Measurements from ENCODE around the gene GPR33. TPM values are rescaled to one million over a fixed set of nuclear protein-coding genes. Genes with fewer than 3 reads are reported as not detected.

The GPR33 gene
- total RNA-seq, 1 experiment from 2014 or later = not detected

DNA sequence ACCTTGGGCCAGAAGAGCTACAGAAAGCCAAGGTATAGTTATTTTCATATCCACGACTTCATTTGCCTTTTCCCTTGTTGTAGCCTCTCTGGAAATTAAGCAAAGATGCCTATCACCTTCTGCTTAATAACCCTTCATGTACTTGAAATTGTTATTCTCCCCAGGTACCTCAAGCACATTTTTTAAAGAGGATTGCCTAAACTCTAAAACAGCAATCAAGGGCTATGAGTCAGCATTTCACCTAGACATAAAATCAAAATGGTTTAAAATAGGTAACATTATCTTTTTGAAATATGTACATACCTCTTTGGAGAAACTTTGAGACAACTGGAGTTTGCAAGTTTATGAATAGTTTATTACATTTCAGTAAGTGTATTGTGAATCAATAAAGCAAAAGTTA, 42.1 kb downstream of the GPR33 start:
- POLR2A ChIA-PET = no interaction called here

DNA sequence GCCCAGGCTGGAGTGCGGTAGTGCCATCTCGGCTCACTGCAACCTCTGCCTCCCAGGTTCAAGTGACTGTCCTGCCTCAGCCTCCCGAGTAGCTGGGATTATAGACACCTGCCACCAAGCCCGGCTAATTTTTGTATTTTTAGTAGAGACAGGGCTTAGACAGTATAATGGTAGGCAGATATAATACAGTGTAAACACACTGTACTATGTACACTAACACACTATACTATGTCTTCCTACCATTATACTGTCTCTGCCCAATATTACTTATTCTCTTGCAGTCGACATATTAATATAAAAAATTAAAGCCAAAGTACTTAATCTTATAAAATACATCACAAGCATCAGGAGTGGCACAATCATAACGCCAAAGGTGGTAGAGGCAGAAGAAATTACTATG, 45.6 kb downstream of the GPR33 start:
- BruUV-seq (replicated peaks) = no TSS peak
- peaks cover 22% of the 10 kb centered on the region for H3K4me1 ChIP-seq
- Mint-ChIP-seq H3K4me1 (ENCODE audit: low read depth, unreplicated experiment) (no peaks in the 10 kb centered on the region), H3K27ac (ENCODE audit: unreplicated experiment) (peak overlapping the region; percentile 12), H3K36me3 (ENCODE audit: insufficient read depth, unreplicated experiment) (no peaks in the 10 kb centered on the region), H3K27me3 (ENCODE audit: insufficient read depth, unreplicated experiment) (no peaks in the 10 kb centered on the region), H3K9me3 (ENCODE audit: unreplicated experiment) (no peaks in the 10 kb centered on the region), H3K4me3 (ENCODE audit: unreplicated experiment) (no peak overlapping the region)
- no peaks in the 10 kb centered on the region for H3K36me3 ChIP-seq (ENCODE audit: control insufficient read depth, insufficient read depth, low read length)
- TF ChIP-seq, protein P1, sequence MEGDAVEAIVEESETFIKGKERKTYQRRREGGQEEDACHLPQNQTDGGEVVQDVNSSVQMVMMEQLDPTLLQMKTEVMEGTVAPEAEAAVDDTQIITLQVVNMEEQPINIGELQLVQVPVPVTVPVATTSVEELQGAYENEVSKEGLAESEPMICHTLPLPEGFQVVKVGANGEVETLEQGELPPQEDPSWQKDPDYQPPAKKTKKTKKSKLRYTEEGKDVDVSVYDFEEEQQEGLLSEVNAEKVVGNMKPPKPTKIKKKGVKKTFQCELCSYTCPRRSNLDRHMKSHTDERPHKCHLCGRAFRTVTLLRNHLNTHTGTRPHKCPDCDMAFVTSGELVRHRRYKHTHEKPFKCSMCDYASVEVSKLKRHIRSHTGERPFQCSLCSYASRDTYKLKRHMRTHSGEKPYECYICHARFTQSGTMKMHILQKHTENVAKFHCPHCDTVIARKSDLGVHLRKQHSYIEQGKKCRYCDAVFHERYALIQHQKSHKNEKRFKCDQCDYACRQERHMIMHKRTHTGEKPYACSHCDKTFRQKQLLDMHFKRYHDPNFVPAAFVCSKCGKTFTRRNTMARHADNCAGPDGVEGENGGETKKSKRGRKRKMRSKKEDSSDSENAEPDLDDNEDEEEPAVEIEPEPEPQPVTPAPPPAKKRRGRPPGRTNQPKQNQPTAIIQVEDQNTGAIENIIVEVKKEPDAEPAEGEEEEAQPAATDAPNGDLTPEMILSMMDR (IDR thresholded peaks at IDR 0.05; ENCODE audit: insufficient read depth in 1 of 2, low read depth in 1 of 2, low read length in 1 of 2, severe bottlenecking in 1 of 2, unreplicated experiment in 1 of 2) = no peak
- ChIA-PET CTCF (interaction anchor here (1.6 kb wide), 1 partner anchor 22 kb away, joined by 11 read pairs; the partner anchor contains the start of gene HEATR5A), POLR2A (interaction anchor here (1.2 kb wide), 1 partner anchor 22 kb away, joined by 13 read pairs; the partner anchor contains the start of gene HEATR5A)
- DNase-seq = no peak
- no peak overlapping the region for H3K4me3 ChIP-seq (ENCODE audit: low read depth, low read length)
- H3K27me3 ChIP-seq (replicated peaks; ENCODE audit: control insufficient read depth, insufficient read depth, low read length) = no peaks in the 10 kb centered on the region
- intact Hi-C loops (cut with micrococcal nuclease; ENCODE audit: unreplicated experiment) = no loop called here
- H3K9me3 ChIP-seq = peaks cover 3% of the 10 kb centered on the region; the same call in 1 of the 2 replicates

More for the DNA sequence above, 42.1 kb downstream of the GPR33 start:
- intact Hi-C loops (cut with micrococcal nuclease; ENCODE audit: unreplicated experiment) = no loop called here
- Histone ChIP-seq H3K4me1 (peaks cover 22% of the 10 kb centered on the region), H3K27me3 (replicated peaks; ENCODE audit: control insufficient read depth, insufficient read depth, low read length) (no peaks in the 10 kb centered on the region), H3K36me3 (ENCODE audit: control insufficient read depth, insufficient read depth, low read length) (no peaks in the 10 kb centered on the region), H3K9me3 (no peaks in the 10 kb centered on the region), H3K4me3 (ENCODE audit: low read depth, low read length) (no peak overlapping the region)
- Mint-ChIP-seq H3K4me3 (ENCODE audit: unreplicated experiment) (no peak overlapping the region), H3K36me3 (ENCODE audit: insufficient read depth, unreplicated experiment) (no peaks in the 10 kb centered on the region), H3K9me3 (ENCODE audit: unreplicated experiment) (no peaks in the 10 kb centered on the region), H3K27me3 (ENCODE audit: insufficient read depth, unreplicated experiment) (no peaks in the 10 kb centered on the region), H3K4me1 (ENCODE audit: low read depth, unreplicated experiment) (no peaks in the 10 kb centered on the region), H3K27ac (ENCODE audit: unreplicated experiment) (no peak overlapping the region)
- no TSS peak for BruUV-seq (replicated peaks)
- TF ChIP-seq, protein P1 (IDR thresholded peaks at IDR 0.05; ENCODE audit: insufficient read depth in 1 of 2, low read depth in 1 of 2, low read length in 1 of 2, severe bottlenecking in 1 of 2, unreplicated experiment in 1 of 2) = no peak
- CTCF ChIA-PET = no interaction called here
- no peak for DNase-seq

DNA sequence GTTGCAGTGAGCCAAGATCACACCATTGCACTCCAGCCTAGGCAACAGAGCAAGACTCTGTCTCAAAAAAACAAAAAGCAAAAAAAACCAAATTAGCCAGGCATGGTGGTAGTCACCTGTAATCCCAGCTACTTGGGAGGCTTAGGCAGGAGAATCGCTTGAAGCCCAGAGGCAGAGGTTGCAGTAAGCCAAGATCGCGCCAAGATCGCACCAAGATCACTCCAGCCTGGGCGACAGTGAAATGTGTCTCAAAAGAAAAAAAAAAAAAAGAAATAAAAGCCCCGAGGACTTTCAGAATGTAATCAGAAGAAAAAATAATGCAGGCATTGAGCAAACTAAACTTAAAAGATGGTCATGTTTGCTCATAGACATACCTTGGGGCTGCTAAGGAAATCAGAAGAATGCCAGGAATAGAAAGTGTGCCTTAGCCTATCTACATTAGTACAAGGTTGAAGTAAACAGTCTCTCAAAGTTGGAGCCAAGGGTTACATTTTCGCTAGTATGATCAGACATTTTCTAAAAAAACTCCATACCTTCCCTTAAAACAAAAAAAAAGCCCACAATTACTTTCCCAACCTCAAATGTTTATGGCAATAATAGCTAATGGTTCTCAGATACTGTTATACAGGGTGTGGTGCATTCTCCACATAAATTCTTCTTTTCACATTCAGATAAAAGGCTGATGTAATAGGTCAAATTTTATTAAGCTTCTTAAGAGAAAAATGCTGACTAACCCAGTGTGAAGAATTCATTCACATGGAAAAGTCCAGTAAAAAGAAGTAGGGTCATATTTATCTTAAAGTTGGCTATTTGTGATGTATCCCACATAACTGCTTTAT, 46.3 kb downstream of the GPR33 start:
- peak overlapping the region; percentile 85 for H3K27ac Mint-ChIP-seq (ENCODE audit: unreplicated experiment)
- peak in 1 of 2 experiments; percentile 41 for DNase-seq
- CTCF ChIA-PET = interaction anchor here (1.6 kb wide), 1 partner anchor 21 kb away, joined by 11 read pairs; the partner anchor contains the start of gene HEATR5A
- Histone ChIP-seq H3K4me3 (ENCODE audit: low read depth, low read length) (no peak overlapping the region), H3K36me3 (ENCODE audit: control insufficient read depth, insufficient read depth, low read length) (no peaks in the 10 kb centered on the region), H3K4me1 (peaks cover 22% of the 10 kb centered on the region), H3K9me3 (peaks cover 3% of the 10 kb centered on the region; the same call in 1 of the 2 replicates), H3K27me3 (replicated peaks; ENCODE audit: control insufficient read depth, insufficient read depth, low read length) (no peaks in the 10 kb centered on the region)
- BruUV-seq (replicated peaks) = no TSS peak
- H3K4me3 Mint-ChIP-seq (ENCODE audit: unreplicated experiment) = peak overlapping the region; percentile 40
- no peaks in the 10 kb centered on the region for H3K36me3 Mint-ChIP-seq (ENCODE audit: insufficient read depth, unreplicated experiment)
- peaks cover 2% of the 10 kb centered on the region for H3K9me3 Mint-ChIP-seq (ENCODE audit: unreplicated experiment)
- no peaks in the 10 kb centered on the region for H3K27me3 Mint-ChIP-seq (ENCODE audit: insufficient read depth, unreplicated experiment)
- TF ChIP-seq, protein P1 (IDR thresholded peaks at IDR 0.05; ENCODE audit: insufficient read depth in 1 of 2, low read depth in 1 of 2, low read length in 1 of 2, severe bottlenecking in 1 of 2, unreplicated experiment in 1 of 2) = no peak
- POLR2A ChIA-PET = interaction anchor here (1.2 kb wide), 1 partner anchor 21 kb away, joined by 13 read pairs; the partner anchor contains the start of gene HEATR5A
- no peaks in the 10 kb centered on the region for H3K4me1 Mint-ChIP-seq (ENCODE audit: low read depth, unreplicated experiment)
- intact Hi-C loops (cut with micrococcal nuclease; ENCODE audit: unreplicated experiment) = loop anchor here (1.0 kb wide), 1 partner anchor 21 kb away; the partner anchor contains the start of gene HEATR5A
